Measurements from ENCODE around the gene KRTAP5-4.
"Not testable (repeated sequence)": the region's sequence is repeated elsewhere in the genome, so short reads cannot be mapped to it uniquely, and the experiment has no call there.

KRTAP5-4 gene, protein sequence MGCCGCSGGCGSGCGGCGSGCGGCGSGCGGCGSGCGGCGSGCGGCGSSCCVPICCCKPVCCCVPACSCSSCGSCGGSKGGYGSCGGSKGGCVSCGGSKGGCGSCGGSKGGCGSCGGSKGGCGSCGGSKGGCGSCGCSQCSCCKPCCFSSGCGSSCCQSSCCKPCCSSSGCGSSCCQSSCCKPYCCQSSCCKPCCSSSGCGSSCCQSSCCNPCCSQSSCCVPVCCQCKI

DNA sequence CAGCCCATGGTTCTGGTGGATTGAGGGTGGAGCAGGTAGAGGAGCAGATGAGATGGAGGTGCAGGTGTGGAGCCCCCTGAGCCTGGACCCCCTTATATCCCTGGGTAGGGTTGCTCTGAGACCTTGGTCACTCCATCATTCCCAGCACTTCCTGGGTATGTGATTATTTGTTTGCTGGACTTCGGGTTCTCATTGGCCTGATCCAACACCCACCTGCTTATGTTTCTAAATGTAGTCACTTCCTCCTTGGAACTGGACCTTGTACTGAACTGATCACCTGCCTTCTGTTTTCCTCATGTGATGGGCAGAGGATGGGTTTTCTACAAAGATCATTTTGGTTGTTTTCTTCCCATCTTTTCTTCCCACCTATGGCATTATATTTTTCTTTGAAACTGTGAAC, at the start of gene KRTAP5-4:
TSS of gene KRTAP5-4 (minus strand) at position 53 of the 400 bp plus-strand sequence. CDS start at position 8, 45 bp downstream.
- TF ChIP-seq, protein P1, sequence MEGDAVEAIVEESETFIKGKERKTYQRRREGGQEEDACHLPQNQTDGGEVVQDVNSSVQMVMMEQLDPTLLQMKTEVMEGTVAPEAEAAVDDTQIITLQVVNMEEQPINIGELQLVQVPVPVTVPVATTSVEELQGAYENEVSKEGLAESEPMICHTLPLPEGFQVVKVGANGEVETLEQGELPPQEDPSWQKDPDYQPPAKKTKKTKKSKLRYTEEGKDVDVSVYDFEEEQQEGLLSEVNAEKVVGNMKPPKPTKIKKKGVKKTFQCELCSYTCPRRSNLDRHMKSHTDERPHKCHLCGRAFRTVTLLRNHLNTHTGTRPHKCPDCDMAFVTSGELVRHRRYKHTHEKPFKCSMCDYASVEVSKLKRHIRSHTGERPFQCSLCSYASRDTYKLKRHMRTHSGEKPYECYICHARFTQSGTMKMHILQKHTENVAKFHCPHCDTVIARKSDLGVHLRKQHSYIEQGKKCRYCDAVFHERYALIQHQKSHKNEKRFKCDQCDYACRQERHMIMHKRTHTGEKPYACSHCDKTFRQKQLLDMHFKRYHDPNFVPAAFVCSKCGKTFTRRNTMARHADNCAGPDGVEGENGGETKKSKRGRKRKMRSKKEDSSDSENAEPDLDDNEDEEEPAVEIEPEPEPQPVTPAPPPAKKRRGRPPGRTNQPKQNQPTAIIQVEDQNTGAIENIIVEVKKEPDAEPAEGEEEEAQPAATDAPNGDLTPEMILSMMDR (conservative IDR thresholded peaks at IDR 0.05; ENCODE audit: low read depth, low read length): no peak
- no peak within 1 kb of the TSS for H3K4me3 ChIP-seq (ENCODE audit: low read length)
- no peak for DNase-seq (ENCODE audit: low read depth)

DNA sequence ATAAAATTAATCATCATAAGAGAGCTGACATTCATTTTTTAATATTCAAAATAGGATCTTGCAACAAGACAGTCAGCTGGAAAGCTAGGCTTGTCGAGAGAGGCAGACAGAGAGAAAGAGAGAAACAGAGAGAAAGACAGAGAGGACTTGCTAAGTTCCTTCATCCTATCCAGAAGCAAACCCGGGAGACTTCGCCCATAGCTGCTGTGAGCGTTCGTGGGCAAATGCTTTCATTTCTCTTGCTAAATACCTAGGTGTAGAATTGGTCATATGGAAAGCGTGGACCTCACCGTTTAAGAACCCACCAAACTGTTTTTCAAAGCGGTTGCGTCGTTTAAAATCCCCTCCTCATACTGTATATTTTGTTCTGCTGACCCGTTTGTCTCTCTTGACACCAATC, 49.7 kb upstream of the KRTAP5-4 start:
- TF ChIP-seq, protein P1 (conservative IDR thresholded peaks at IDR 0.05; ENCODE audit: low read depth, low read length): no peak
- DNase-seq (ENCODE audit: low read depth): no peak
- no peak overlapping the region for H3K4me3 ChIP-seq (ENCODE audit: low read length)

DNA sequence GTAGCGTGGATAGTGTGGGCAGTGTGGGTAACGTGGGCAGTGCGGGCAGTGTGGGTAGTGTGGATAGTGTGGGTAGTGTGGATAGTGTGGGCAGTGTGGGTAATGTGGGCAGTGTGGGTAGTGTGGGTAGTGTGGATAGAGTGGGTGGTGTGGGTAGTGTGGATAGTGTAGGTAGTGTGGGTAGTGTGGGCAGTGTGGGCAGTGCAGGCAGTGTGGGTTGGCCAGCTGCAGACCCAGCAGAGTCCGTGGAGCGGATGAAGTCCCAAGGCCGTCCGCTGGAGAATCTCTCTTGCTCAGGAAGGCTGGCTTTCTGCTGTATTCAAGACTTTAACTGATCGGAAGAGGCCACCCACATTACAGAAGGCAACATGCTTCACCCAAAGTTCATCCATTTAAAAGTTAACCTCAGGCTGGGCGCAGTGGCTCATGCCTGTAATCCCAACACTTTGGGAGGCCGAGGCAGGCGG, 49.0 kb upstream of the KRTAP5-4 start:
- TF ChIP-seq, protein P1 (conservative IDR thresholded peaks at IDR 0.05; ENCODE audit: low read depth, low read length): no peak
- no peak for DNase-seq (ENCODE audit: low read depth)

DNA sequence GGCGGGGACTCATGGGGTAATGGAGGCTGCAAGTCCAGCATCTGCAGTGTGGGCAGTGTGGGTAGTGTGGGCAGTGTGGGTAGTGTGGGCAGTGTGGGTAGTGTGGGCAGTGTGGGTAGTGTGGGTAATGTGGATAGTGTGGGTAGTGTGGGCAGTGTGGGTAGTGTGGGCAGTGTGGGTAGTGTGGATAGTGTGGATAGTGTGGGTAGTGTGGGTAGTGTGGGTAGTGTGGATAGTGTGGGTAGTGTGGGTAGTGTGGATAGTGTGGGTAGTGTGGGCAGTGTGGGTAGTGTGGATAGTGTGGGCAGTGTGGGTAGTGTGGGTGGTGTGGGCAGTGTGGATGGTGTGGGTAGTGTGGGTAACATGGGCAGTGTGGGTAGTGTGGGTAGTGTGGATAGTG, 48.5 kb upstream of the KRTAP5-4 start:
- not testable (repeated sequence) for DNase-seq (ENCODE audit: low read depth); H3K4me3 ChIP-seq (ENCODE audit: low read length)

More for the DNA sequence above, 49.0 kb upstream of the KRTAP5-4 start:
- no peak overlapping the region for H3K4me3 ChIP-seq (ENCODE audit: low read length)

DNA sequence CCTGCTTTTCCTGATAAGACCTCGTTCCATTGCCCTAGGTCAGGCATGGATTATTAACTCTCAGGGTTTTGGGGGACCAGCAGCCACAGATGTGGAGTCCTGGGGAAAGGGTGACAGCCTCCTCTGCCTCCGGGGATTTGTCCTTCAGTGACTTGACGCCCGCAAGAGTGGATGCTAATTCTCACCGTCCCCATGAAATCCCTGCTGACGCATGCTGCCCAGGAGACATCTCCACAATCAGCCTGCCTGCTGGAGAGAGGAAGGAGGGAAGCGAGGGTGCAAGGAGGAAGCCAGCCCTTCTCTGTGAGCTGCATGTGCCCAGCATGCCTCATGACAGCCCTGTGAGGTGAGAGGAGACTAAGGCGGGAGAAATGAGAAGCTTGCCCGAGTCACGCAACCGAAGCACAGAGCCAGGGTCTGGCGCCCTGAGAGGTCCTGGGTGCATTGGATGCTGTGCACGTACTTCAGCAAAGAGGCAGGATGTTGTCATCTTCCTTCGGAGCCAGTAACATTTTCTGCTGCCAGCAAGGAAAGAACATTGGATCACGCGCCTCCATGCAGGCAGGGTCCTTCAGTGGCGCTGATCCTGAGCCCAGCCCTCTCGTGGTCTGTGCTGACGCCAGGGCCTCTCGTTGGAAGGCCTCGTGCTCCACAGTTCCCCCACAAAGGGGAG, 47.7 kb upstream of the KRTAP5-4 start:
- DNase-seq (ENCODE audit: low read depth): peak; percentile 34
- TF ChIP-seq, protein P1 (conservative IDR thresholded peaks at IDR 0.05; ENCODE audit: low read depth, low read length): no peak
- H3K4me3 ChIP-seq (ENCODE audit: low read length): no peak overlapping the region

DNA sequence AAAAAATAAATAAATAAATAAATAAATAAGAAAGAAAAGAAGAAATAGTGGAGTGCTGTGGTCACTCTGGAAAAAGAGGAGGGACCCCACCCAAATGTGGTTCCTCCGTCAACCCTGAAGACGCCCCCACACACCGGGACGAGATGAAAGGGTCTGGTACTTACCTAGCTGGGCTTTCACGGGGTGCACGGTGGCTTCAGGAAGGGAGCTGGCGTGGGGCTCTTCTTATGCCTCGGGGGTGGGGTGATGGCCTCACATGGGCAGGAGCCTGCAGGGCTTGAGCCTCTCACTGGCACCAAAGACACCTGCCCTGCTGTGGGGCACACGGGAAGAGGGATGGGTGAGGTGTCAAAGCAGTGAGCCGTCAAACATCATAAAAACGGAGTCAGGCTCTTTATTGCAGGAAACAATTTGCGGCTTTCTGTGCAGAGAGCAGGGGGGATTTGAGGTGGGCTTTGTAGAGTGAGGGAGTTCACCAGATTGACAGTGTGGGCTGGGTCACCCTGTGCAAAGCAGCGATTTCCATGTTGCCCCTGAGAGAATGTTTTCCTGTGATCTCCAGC, 47.1 kb upstream of the KRTAP5-4 start:
- TF ChIP-seq, protein P1 (conservative IDR thresholded peaks at IDR 0.05; ENCODE audit: low read depth, low read length): no peak
- no peak for DNase-seq (ENCODE audit: low read depth)
- H3K4me3 ChIP-seq (ENCODE audit: low read length): no peak overlapping the region

DNA sequence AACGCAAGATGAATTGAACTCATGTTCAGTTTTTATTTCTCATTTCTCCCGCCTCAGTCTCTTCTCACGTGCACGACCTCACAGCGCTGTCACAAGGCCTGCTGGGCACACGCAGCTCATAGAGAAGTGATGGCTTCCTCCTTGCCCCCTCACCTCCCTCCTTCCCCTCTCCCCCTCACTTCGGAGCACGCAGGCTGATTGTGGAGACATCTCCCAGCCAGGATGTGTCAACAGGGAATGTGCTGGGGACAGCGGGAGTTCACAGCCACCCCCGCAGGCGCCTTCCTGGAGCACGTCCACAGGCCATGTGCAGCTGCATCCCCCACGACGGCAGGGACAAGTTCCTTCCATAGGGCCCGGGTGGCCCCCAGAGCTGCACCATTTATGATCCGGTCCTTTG, 46.0 kb upstream of the KRTAP5-4 start:
- DNase-seq (ENCODE audit: low read depth): no peak
- TF ChIP-seq, protein P1 (conservative IDR thresholded peaks at IDR 0.05; ENCODE audit: low read depth, low read length): no peak
- H3K4me3 ChIP-seq (ENCODE audit: low read length): no peak overlapping the region
